Measurements from ENCODE around the gene YIPF3. TPM values are rescaled to one million over a fixed set of nuclear protein-coding genes. Genes with fewer than 3 reads are reported as not detected.
A peak's percentile ranks its signal among the peaks of the same experiment; 100 is the strongest.

YIPF3 gene
- total RNA-seq, 2 experiments from 2014 or later = 26.2 to 26.5 TPM

GRCh38 chr6:43497689-43498088 is 19.0 kb downstream of the YIPF3 start:
- H3K36me3 Mint-ChIP-seq (ENCODE audit: low read depth) = peaks cover 3% of the 10 kb centered on the region
- intact Hi-C loops (cut with micrococcal nuclease) = loop anchor here (2.0 kb wide), 1 partner anchor 43 kb away; the partner anchor contains the start of gene DLK2
- no peak for DNase-seq
- H3K4me3 Mint-ChIP-seq = no peak overlapping the region
- H3K9me3 Mint-ChIP-seq = no peaks in the 10 kb centered on the region
- peaks cover 17% of the 10 kb centered on the region for H3K4me1 Mint-ChIP-seq (ENCODE audit: low read depth)
- no peak overlapping the region for H3K27ac Mint-ChIP-seq
- CTCF ChIA-PET = interaction anchor here (0.7 to 1.5 kb wide), 3 partner anchors 9 to 1087 kb away, joined by 3 to 5 read pairs (median 4); no protein-coding TSS in a partner anchor
- H3K27me3 Mint-ChIP-seq (ENCODE audit: low read depth) = no peaks in the 10 kb centered on the region

GRCh38 chr6:43497129-43497396 is 19.7 kb downstream of the YIPF3 start:
- CTCF ChIA-PET = interaction anchor here (0.7 to 1.3 kb wide), 3 partner anchors 9 to 270 kb away, joined by 3 to 5 read pairs (median 3); no protein-coding TSS in a partner anchor
- Mint-ChIP-seq H3K4me1 (ENCODE audit: low read depth) (peaks cover 17% of the 10 kb centered on the region), H3K27me3 (ENCODE audit: low read depth) (no peaks in the 10 kb centered on the region), H3K27ac (no peak overlapping the region), H3K36me3 (ENCODE audit: low read depth) (peaks cover 3% of the 10 kb centered on the region), H3K9me3 (no peaks in the 10 kb centered on the region), H3K4me3 (no peak overlapping the region)
- intact Hi-C loops (cut with micrococcal nuclease) = loop anchor here (2.0 kb wide), 1 partner anchor 42 kb away; the partner anchor contains the start of gene DLK2
- DNase-seq = no peak

- H3K27ac Mint-ChIP-seq = no peak overlapping the region
- H3K4me3 Mint-ChIP-seq = no peak overlapping the region
- H3K27me3 Mint-ChIP-seq (ENCODE audit: low read depth) = no peaks in the 10 kb centered on the region
- H3K36me3 Mint-ChIP-seq (ENCODE audit: low read depth) = peaks cover 3% of the 10 kb centered on the region
- intact Hi-C loops (cut with micrococcal nuclease) = loop anchor here (2.0 kb wide), 1 partner anchor 42 kb away; the partner anchor contains the start of gene DLK2
- CTCF ChIA-PET = interaction anchor here (0.7 to 1.3 kb wide), 4 partner anchors 9 to 269 kb away, joined by 3 to 5 read pairs (median 3); no protein-coding TSS in a partner anchor
- no peak for DNase-seq
- peaks cover 17% of the 10 kb centered on the region for H3K4me1 Mint-ChIP-seq (ENCODE audit: low read depth)
- H3K9me3 Mint-ChIP-seq = no peaks in the 10 kb centered on the region
These were observed 20.2 kb downstream of the YIPF3 start for GRCh38 chr6:43496370-43497128.

GRCh38 chr6:43495409-43495941 is 21.3 kb downstream of the YIPF3 start:
- DNase-seq = no peak
- H3K4me1 Mint-ChIP-seq (ENCODE audit: low read depth) = peaks cover 17% of the 10 kb centered on the region
- intact Hi-C loops (cut with micrococcal nuclease) = no loop called here
- H3K27me3 Mint-ChIP-seq (ENCODE audit: low read depth) = no peaks in the 10 kb centered on the region
- H3K27ac Mint-ChIP-seq = peak overlapping the region; percentile 37
- CTCF ChIA-PET = interaction anchor here (0.5 to 3.6 kb wide), 11 partner anchors 10 to 237 kb away, joined by 3 to 14 read pairs (median 3); no protein-coding TSS in a partner anchor
- H3K4me3 Mint-ChIP-seq = no peak overlapping the region
- peaks cover 3% of the 10 kb centered on the region for H3K36me3 Mint-ChIP-seq (ENCODE audit: low read depth)
- no peaks in the 10 kb centered on the region for H3K9me3 Mint-ChIP-seq

GRCh38 chr6:43494766-43495165 is 22.0 kb downstream of the YIPF3 start:
- H3K27me3 Mint-ChIP-seq (ENCODE audit: low read depth) = no peaks in the 10 kb centered on the region
- CTCF ChIA-PET = interaction anchor here (0.6 to 3.6 kb wide), 10 partner anchors 9 to 237 kb away, joined by 3 to 14 read pairs (median 3); no protein-coding TSS in a partner anchor
- intact Hi-C loops (cut with micrococcal nuclease) = no loop called here
- peaks cover 7% of the 10 kb centered on the region for H3K36me3 Mint-ChIP-seq (ENCODE audit: low read depth)
- H3K4me3 Mint-ChIP-seq = no peak overlapping the region
- no peak overlapping the region for H3K27ac Mint-ChIP-seq
- no peak for DNase-seq
- H3K9me3 Mint-ChIP-seq = no peaks in the 10 kb centered on the region
- H3K4me1 Mint-ChIP-seq (ENCODE audit: low read depth) = peaks cover 21% of the 10 kb centered on the region

GRCh38 chr6:43494321-43494720 is 22.4 kb downstream of the YIPF3 start:
- Mint-ChIP-seq H3K9me3 (no peaks in the 10 kb centered on the region), H3K27me3 (ENCODE audit: low read depth) (no peaks in the 10 kb centered on the region), H3K27ac (no peak overlapping the region), H3K36me3 (ENCODE audit: low read depth) (peaks cover 7% of the 10 kb centered on the region), H3K4me3 (no peak overlapping the region), H3K4me1 (ENCODE audit: low read depth) (peaks cover 21% of the 10 kb centered on the region)
- no peak for DNase-seq
- intact Hi-C loops (cut with micrococcal nuclease) = no loop called here
- CTCF ChIA-PET = interaction anchor here (0.6 to 3.6 kb wide), 10 partner anchors 10 to 451 kb away, joined by 3 to 14 read pairs (median 3); no protein-coding TSS in a partner anchor

GRCh38 chr6:43493833-43494232 is 22.9 kb downstream of the YIPF3 start:
- intact Hi-C loops (cut with micrococcal nuclease) = no loop called here
- Mint-ChIP-seq H3K27ac (no peak overlapping the region), H3K27me3 (ENCODE audit: low read depth) (no peaks in the 10 kb centered on the region), H3K36me3 (ENCODE audit: low read depth) (peaks cover 5% of the 10 kb centered on the region), H3K9me3 (no peaks in the 10 kb centered on the region), H3K4me1 (ENCODE audit: low read depth) (peaks cover 21% of the 10 kb centered on the region), H3K4me3 (no peak overlapping the region)
- no peak for DNase-seq
- CTCF ChIA-PET = interaction anchor here (0.6 to 3.6 kb wide), 8 partner anchors 10 to 450 kb away, joined by 3 to 14 read pairs (median 3); no protein-coding TSS in a partner anchor

GRCh38 chr6:43493230-43493629 is 23.5 kb downstream of the YIPF3 start:
- CTCF ChIA-PET = interaction anchor here (0.5 to 3.6 kb wide), 6 partner anchors 12 to 292 kb away, joined by 3 to 14 read pairs (median 4); no protein-coding TSS in a partner anchor
- no peak overlapping the region for H3K4me3 Mint-ChIP-seq
- no peaks in the 10 kb centered on the region for H3K9me3 Mint-ChIP-seq
- H3K36me3 Mint-ChIP-seq (ENCODE audit: low read depth) = peaks cover 4% of the 10 kb centered on the region
- H3K4me1 Mint-ChIP-seq (ENCODE audit: low read depth) = peaks cover 21% of the 10 kb centered on the region
- H3K27me3 Mint-ChIP-seq (ENCODE audit: low read depth) = no peaks in the 10 kb centered on the region
- DNase-seq = no peak
- no peak overlapping the region for H3K27ac Mint-ChIP-seq
- intact Hi-C loops (cut with micrococcal nuclease) = no loop called here

- Mint-ChIP-seq H3K4me3 (no peak overlapping the region), H3K27me3 (ENCODE audit: low read depth) (no peaks in the 10 kb centered on the region), H3K4me1 (ENCODE audit: low read depth) (peaks cover 21% of the 10 kb centered on the region), H3K27ac (no peak overlapping the region), H3K36me3 (ENCODE audit: low read depth) (peaks cover 6% of the 10 kb centered on the region), H3K9me3 (no peaks in the 10 kb centered on the region)
- intact Hi-C loops (cut with micrococcal nuclease) = no loop called here
- no peak for DNase-seq
- CTCF ChIA-PET = interaction anchor here (0.7 to 3.6 kb wide), 4 partner anchors 13 to 229 kb away, joined by 3 to 14 read pairs (median 6); no protein-coding TSS in a partner anchor
These were observed 24.1 kb downstream of the YIPF3 start for GRCh38 chr6:43492673-43493072.

- H3K27ac Mint-ChIP-seq = no peak overlapping the region
- no peaks in the 10 kb centered on the region for H3K27me3 Mint-ChIP-seq (ENCODE audit: low read depth)
- no peaks in the 10 kb centered on the region for H3K9me3 Mint-ChIP-seq
- peaks cover 21% of the 10 kb centered on the region for H3K4me1 Mint-ChIP-seq (ENCODE audit: low read depth)
- H3K4me3 Mint-ChIP-seq = no peak overlapping the region
- peaks cover 6% of the 10 kb centered on the region for H3K36me3 Mint-ChIP-seq (ENCODE audit: low read depth)
- no peak for DNase-seq
- intact Hi-C loops (cut with micrococcal nuclease) = no loop called here
- CTCF ChIA-PET = interaction anchor here (0.7 to 3.6 kb wide), 3 partner anchors 16 to 228 kb away, joined by 3 to 14 read pairs (median 6); no protein-coding TSS in a partner anchor
These were observed 24.7 kb downstream of the YIPF3 start for GRCh38 chr6:43491750-43492661.

GRCh38 chr6:43490523-43490939 is 26.2 kb downstream of the YIPF3 start:
- peaks cover 20% of the 10 kb centered on the region for H3K4me1 Mint-ChIP-seq (ENCODE audit: low read depth)
- intact Hi-C loops (cut with micrococcal nuclease) = no loop called here
- peaks cover 6% of the 10 kb centered on the region for H3K36me3 Mint-ChIP-seq (ENCODE audit: low read depth)
- DNase-seq = no peak
- no peak overlapping the region for H3K4me3 Mint-ChIP-seq
- H3K27ac Mint-ChIP-seq = no peak overlapping the region
- CTCF ChIA-PET = interaction anchor here (1.6 kb wide), 1 partner anchor 16 kb away, joined by 3 read pairs; no protein-coding TSS in a partner anchor
- H3K9me3 Mint-ChIP-seq = no peaks in the 10 kb centered on the region
- H3K27me3 Mint-ChIP-seq (ENCODE audit: low read depth) = no peaks in the 10 kb centered on the region

All from activated naive CD4-positive, alpha-beta T cell treated with anti-CD3 and anti-CD28 coated beads for 36 hours (primary cell).